Measurements from ENCODE around the gene PDSS2. TPM values are rescaled to one million over a fixed set of nuclear protein-coding genes. Genes with fewer than 3 reads are reported as not detected.
"Not testable (repeated sequence)": the region's sequence is repeated elsewhere in the genome, so short reads cannot be mapped to it uniquely, and the experiment has no call there.

Gene PDSS2
- polyA plus RNA-seq (ENCODE audit: insufficient read length in 3 of 3) = 10 to 100 TPM; 17.8 to 19.2 (median 17.9) TPM

DNA sequence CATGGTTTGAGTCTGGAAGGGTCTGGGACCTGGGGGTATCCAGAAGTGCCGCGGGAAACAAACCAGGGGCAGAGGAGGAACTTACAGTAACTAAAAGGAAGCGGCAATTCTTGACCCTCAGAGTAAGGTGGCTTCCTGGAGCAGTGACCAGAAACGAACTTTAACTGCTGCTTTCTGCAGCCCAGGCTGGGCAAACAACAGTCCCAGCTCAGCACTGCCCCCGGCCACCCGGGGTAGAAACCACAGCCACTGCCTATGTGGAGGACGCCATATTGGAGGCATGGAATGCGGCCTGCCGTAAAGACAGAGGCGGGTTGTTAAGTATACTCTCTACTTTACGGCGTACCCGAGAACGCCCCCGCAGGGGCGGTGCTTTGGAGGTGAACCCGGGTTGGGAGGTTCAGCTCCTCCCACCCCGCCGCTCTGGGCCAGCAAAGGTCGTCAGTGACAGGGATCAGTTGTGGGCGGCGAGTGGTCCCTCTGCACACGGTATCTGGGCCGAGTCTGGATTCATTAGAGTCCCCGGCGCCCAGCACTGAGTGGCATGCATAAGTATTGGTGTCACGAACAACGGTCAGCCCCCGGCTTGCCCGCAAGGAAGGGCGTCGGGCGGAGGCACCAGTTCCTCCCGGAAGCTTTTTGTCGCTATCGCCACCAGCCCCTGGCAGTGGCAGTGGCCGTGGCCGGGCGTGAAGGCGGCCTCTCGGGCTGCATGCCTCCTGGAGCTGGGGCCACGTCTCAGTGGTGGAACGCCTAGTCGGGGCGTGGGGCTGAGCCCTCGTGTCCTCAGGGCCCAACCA is at the start of gene PDSS2:
Gene PDSS2 (minus strand): TSS at position 282 of the 800 bp plus-strand sequence. CDS start 279 bp downstream, at position 3.
- peak; percentile 91 to 95 (median 94) for DNase-seq (ENCODE audit: low read depth in 3 of 3, low spot score in 2 of 3)

DNA sequence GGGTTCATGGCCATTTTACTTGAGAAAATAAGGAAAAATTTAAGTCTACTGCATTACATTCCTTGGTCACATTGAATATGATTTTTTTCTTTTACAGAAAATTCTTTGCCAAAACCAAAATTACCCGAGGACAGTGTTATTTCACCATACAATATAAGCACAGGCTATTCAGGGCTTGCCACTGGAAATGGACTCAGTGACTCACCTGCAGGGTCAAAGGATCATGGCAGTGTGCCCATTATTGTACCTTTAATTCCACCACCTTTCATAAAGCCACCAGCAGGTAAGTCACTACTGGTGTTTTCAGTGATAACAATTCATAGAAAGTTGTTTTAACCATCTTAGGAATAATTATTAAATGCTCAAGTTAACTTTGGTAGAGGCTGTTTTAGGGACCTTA is 46.8 kb upstream of the PDSS2 start:
- no peak for DNase-seq (ENCODE audit: low read depth in 3 of 3, low spot score in 2 of 3)

DNA sequence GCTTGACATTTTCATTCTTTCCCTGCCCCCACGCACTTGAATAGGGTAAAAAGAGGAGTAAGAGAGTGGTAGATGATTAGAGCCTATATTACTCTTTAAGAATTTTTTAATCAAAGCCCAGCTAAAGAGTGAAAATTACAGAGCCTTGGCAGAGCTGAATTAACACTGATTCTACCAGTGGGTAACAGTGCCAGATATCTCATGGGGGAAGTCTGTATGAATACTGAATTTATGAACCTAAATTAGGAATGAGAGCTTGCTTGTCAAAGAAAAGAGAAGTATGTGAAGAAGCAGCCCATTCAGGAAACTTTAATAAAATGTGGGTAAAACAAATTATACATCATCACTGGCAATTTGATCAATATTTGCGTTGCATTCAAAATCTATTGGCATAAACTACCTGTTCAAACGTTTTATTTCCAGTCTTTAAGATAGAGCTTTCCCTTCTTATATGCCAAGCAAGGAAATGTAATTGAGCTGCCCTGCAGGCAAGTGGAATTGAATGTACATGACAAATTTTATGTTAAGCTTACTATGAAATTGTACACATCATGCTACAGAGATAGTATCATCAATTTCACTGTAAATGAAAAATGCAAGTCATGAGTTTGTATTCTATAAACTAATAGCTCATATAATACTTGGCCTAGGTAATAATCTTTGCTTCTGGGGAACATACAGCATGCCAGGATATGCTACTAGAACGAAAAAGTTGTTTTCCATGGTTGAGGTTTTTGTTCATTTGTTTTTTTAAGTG is 45.1 kb upstream of the PDSS2 start:
- DNase-seq (ENCODE audit: low read depth in 3 of 3, low spot score in 2 of 3) = no peak

DNA sequence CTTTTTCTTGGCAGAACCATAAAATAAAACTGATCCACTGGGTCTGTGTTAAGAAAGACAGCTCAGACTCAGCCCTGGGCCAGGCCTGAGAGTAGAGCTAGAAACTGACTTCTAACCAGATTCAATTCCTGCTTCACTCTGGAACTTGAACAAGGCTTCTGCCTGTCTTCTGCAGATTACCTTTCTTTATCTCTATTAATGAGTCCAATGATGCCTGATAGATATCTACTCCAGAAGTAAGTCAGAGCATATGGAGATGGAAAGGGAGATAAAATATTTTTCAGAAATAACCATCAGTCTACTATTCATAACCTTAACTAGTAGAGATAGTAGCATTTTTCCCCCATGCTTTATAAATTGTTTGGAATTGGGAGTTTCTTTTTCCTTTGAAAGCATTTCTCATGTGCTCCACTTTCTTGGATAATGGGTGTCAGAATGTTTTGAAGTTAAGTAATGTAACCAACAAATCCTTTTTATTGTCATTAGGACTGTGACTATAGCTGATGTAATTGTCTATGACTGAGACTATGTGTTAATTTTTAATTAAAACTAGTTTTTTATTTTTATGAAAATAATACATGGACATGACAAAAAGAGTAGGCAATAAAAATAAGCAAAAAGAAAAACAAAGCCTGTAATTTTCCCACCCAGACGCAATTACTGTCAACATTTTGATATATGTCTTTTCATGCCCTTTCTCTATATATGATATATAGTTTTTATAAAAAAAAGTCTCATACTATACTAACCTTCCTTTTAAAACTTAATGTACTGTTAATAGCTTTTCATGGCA is 37.7 kb upstream of the PDSS2 start:
- DNase-seq (ENCODE audit: low read depth in 3 of 3, low spot score in 2 of 3) = no peak

GRCh38 chr6:107495971-107496370 is 36.6 kb upstream of the PDSS2 start:
- DNase-seq (ENCODE audit: low read depth in 3 of 3, low spot score in 2 of 3) = no peak

GRCh38 chr6:107495196-107495643 is 35.9 kb upstream of the PDSS2 start:
- no peak for DNase-seq (ENCODE audit: low read depth in 3 of 3, low spot score in 2 of 3)

DNA sequence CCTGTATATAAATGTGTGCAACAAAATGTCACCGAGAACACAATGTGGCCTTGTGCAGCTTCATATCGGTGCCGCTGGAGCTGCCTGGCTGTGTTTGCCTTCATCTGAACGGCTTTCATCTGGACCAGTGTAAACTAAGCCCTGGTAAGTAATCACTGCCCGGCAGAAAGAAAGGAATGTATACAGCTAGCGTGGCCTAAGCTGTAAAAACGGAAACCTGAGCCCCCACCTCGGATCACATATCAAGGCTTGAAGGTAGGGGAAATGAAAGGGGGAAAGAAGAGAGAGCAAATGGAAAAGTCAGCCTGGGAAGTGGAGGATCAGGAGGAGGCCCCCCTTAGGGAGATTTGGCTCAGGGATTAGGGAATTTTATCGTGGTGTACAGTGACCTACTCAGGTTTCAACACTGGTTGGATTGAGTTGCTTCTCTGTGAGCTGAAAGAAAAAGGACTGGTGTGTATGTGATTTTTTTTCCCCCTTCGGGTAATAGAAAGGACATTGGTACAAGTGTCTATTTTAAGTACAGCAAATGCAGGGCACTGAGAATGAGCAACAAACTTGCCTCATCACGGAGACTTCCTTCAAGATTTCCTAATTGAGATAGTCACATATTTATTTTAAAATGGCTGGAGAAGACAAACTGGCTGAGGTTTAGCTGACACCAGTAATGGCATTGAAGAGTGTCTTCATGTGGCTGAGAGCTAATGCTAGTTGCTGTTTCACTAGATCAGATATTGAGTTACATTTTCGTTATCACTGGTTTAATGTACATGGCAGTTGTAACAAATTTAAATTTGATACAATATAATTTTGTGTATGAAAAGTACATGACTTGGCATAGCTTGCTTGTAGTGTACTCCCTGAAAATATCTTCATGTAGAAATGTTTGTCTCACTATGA is 34.0 kb upstream of the PDSS2 start:
- DNase-seq (ENCODE audit: low read depth in 3 of 3, low spot score in 2 of 3) = no peak

GRCh38 chr6:107491760-107492660 is 32.6 kb upstream of the PDSS2 start:
- DNase-seq (ENCODE audit: low read depth in 3 of 3, low spot score in 2 of 3) = no peak

- no peak for DNase-seq (ENCODE audit: low read depth in 3 of 3, low spot score in 2 of 3)
Observed at GRCh38 chr6:107491138-107491609, 31.8 kb upstream of the PDSS2 start.

DNA sequence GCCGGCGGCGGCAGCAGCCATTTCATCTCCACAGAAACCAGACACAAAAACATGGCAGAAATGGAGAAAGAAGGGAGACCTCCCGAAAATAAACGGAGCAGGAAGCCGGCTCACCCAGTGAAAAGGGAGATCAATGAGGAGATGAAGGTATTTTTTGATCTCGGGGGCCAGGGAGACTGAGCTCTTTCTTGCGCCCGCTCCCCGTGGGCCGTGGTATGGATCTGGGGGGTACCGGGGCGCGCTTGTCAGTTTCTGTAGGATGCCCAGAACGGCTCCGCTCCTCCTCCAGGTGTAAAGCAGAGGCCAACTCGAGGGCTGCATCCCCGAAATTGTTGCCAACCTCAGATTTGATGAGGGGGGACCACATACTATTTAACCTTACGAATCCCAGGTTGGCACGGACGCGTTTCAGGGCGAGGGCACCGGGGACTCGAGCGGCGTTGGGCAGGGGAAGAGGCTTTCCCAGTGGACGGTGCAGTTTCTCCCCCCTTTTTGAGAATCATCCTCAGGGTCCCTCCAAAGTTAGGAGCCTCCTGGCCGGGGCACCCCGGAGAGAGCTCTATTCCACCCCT is 31.3 kb upstream of the PDSS2 start:
- no peak for DNase-seq (ENCODE audit: low read depth in 3 of 3, low spot score in 2 of 3)

- DNase-seq (ENCODE audit: low read depth in 3 of 3, low spot score in 2 of 3) = no peak
Observed at GRCh38 chr6:107489636-107490565, 30.5 kb upstream of the PDSS2 start, which contains the start of gene SOBP. Gene SOBP, plus strand, starts transcription at chr6:107490117. Its CDS starts 500 bp downstream, at chr6:107490617.

GRCh38 chr6:107488875-107489635 is 29.7 kb upstream of the PDSS2 start:
- no peak for DNase-seq (ENCODE audit: low read depth in 3 of 3, low spot score in 2 of 3)

DNA sequence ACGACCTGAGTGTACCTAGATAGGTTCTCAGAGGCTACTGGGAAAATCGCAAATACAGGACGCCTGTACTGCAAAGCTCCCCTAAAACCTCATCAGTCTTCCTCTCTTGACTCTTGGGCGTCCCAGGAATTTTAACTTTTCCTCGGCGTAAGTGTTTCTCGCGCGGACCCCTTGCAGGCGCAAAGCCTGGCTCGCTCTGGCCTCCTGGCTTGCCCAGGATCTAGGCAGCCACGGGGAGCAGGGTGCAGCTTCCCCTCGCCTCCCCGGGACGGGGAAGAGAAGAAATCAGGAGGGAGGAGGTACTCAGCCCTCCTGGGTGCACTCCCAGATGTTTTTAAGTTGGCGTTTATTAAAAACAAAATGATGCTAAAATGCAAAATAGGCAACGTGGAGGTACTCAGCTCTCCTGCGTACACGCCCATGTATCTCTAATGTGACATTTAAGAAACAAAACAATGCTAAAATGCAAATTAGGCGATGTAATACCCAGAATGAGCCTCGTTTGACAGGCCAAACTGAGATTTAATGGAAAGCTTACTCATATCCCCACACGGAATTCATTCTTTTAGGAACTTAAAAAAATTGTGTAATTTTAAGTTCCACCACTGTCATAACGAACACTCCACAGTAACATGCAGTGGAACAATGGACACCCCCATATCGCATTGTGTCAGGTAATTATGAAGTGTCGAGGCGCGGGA is 29.0 kb upstream of the PDSS2 start:
- DNase-seq (ENCODE audit: low read depth in 3 of 3, low spot score in 2 of 3) = no peak

DNA sequence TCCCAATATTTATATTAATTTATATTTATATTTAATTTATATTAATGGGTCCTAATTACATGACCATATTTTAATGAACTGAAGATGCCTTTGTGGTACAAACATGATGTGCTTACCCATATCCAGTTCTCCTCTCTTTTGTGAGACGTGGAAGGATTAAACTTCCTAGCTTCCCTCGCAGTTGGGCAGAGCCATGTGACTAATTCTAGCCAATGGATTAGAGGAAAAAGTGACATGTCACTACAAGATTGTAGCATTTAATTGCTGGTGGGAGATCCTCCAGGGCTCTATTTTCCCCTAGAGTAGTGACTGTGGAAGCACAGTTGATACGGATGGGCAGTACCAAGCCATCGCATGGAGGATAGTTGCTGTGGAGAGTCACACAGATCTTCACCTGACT is 25.8 kb upstream of the PDSS2 start:
- no peak for DNase-seq (ENCODE audit: low read depth in 3 of 3, low spot score in 2 of 3)

DNA sequence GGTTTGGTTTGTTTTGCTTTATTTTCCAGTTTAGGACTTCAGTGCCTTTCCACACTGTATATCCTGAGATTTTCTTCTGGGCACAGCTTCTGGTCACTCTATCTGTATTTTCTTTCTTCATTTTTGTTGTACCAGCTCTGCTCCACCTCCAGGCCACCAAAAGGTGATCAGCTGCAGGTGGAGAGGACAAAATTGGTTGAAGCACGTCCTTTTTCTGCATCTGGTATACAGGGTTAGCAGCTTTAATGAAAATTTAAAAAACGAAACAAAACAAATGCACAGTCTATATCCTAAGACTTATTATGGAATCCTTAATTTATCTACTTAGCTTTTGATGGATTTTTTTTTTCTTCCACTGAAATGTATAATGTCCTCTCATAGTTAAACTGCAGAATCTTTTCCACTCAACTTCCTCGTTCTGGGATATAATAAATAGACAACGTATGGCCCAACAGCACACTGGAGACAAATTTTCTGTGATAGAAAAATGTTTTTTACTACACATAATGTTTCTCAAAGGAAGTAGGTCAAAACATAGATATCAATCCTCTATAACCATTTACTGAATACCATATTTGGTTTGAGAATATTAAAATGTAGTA is 19.8 kb upstream of the PDSS2 start:
- no peak for DNase-seq (ENCODE audit: low read depth in 3 of 3, low spot score in 2 of 3)

DNA sequence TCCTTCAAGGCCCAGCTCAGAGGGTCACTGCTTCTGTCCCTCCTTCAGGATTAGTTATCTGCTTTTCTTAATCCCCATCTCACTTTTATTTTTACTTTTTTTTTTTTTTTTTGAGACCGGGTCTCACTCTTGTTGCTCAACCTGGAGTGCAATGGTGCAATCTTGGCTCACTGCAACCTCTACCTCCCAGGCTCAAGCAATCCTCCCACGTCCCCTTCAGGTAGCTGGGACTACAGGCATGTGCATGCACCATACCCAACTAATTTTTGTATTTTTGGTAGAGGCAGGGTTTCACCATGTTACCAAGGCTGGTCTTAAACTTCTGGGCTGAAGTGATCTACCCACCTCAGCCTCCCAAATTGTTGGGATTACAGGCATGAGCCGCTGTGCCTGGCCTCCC is 16.5 kb upstream of the PDSS2 start:
- not testable (repeated sequence) for DNase-seq (ENCODE audit: low read depth in 3 of 3, low spot score in 2 of 3)

Data from right renal cortex interstitium (tissue), 3 donors.